OCI-LY1 (cell line): ENCODE results near the gene SLC16A3.

ENCODE experiments used
- H2AFZ ChIP-seq: fragments of 200-600 bp; sonication (generic), shearing (Covaris generic); 2 replicates; pipeline ENCODE4 v1.6.0; 2014; ENCODE audit warnings: antibody characterized with exemption, mild to moderate bottlenecking, low read length
- H3F3A ChIP-seq: fragments of 200-600 bp; sonication (generic), shearing (Covaris generic); 2 replicates; pipeline ENCODE4 v1.6.0; 2014; ENCODE audit warnings: mild to moderate bottlenecking, antibody characterized with exemption, low read length, moderate library complexity; ENCODE audit not compliant: insufficient read depth
- H3K27ac ChIP-seq: fragments of 200-600 bp; sonication (generic); 2 replicates; pipeline ENCODE4 v1.5.1; 2014; ENCODE audit warnings: low read length, mixed run types, mild to moderate bottlenecking, low read depth; ENCODE audit not compliant: poor library complexity, severe bottlenecking
- H3K27me3 ChIP-seq: fragments of 200-600 bp; sonication (generic); 2 replicates; pipeline ENCODE4 v1.6.0; 2014; ENCODE audit warnings: antibody characterized with exemption, mild to moderate bottlenecking, low read length, moderate library complexity; ENCODE audit not compliant: insufficient read depth
- H3K36me3 ChIP-seq: fragments of 200-600 bp; sonication (generic); 2 replicates; pipeline ENCODE4 v1.6.1; 2014; ENCODE audit warnings: mild to moderate bottlenecking, antibody characterized with exemption, low read length, moderate library complexity, mixed read lengths; ENCODE audit not compliant: insufficient read depth
- H3K4me1 ChIP-seq: fragments of 200-600 bp; sonication (generic); 2 replicates; pipeline ENCODE4 v1.5.1; 2014; ENCODE audit warnings: mild to moderate bottlenecking, low read length, moderate library complexity; ENCODE audit not compliant: insufficient read depth, severe bottlenecking
- H3K4me2 ChIP-seq: fragments of 200-600 bp; sonication (generic), shearing (Covaris generic); 2 replicates; pipeline ENCODE4 v1.6.1; 2014; ENCODE audit warnings: low read length
- H3K4me3 ChIP-seq: fragments of 200-600 bp; sonication (generic); 2 replicates; pipeline ENCODE4 v1.5.1; 2014; ENCODE audit warnings: low read length, low read depth, mild to moderate bottlenecking, mixed read lengths; ENCODE audit not compliant: poor library complexity, severe bottlenecking
- H3K79me2 ChIP-seq: fragments of 200-600 bp; shearing (Covaris generic); 2 replicates; pipeline ENCODE4 v1.6.1; 2016; ENCODE audit warnings: mixed run types, low read length, mixed read lengths; ENCODE audit not compliant: insufficient read depth
- H3K9ac ChIP-seq: fragments of 200-600 bp; sonication (generic), shearing (Covaris generic); 2 replicates; pipeline ENCODE4 v1.6.1; 2014; ENCODE audit warnings: mild to moderate bottlenecking, low read length, mixed read lengths
- H3K9me2 ChIP-seq: fragments of 200-600 bp; sonication (generic), shearing (Covaris generic); 2 replicates; pipeline ENCODE4 v1.6.1; 2014; ENCODE audit warnings: low read depth, mild to moderate bottlenecking, low read length, mixed read lengths
- H3K9me3 ChIP-seq: fragments of 200-600 bp; shearing (Covaris generic); 2 replicates; pipeline ENCODE4 v1.6.1; 2014; ENCODE audit warnings: low read length, mixed read lengths
- H4K20me1 ChIP-seq: fragments of 200-600 bp; sonication (generic), shearing (Covaris generic); 2 replicates; pipeline ENCODE4 v1.6.0; 2016; ENCODE audit warnings: mild to moderate bottlenecking, low read length; ENCODE audit not compliant: insufficient read depth
- EZH2 ChIP-seq: fragments of 200-600 bp; sonication (generic), shearing (Covaris generic); IDR thresholded peaks from 2 replicates; pipeline ENCODE4 v1.8.0; 2017; ENCODE audit warnings: borderline replicate concordance, mixed run types, mild to moderate bottlenecking, antibody characterized with exemption, low read length, moderate library complexity, mixed read lengths
- TF ChIP-seq, protein P1 (sequence below): fragments of 200-600 bp; sonication (generic), shearing (Covaris generic); IDR thresholded peaks from 2 replicates; pipeline ENCODE4 v1.5.1; 2017; ENCODE audit warnings: mild to moderate bottlenecking, antibody characterized with exemption, low read length, moderate library complexity, mixed read lengths

The SLC16A3 gene

DNA sequence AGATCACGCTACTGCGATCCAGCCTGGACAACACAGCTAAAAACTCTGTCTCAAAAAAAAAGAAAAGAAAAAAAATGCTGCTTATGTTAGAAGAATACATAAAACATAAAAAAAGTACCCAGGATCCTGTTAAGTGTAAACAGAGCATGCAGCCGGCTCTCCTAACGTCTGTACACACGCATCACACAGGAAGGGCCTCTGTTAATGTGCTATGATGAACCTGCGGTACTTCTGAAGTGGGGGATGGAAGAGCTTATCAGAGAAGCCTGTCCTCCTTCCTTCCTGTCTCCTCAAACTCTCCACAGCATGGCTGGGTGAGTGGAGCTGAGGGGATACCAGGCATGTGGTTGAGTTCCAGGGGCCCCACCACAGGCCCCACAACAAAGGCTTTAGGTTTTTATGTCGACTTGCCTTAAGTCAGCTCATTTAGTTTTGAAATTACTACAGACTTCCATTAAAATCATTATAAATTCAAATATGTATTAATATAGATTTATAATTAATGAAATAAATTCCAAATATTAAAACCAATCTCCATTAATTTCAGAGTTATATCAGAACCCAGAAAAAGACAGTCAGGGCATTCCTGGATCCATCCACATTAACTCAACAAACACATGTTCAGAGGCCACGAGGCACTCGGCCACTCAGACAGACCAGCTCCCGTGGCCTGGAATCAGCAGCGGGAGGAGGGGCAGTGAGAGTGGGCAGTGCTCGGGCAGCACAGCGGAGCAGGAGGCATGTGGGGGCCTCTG, 27.9 kb upstream of the SLC16A3 start:
- no peak overlapping the region for H2AFZ ChIP-seq
- peaks cover 4% of the 10 kb centered on the region for H3K4me1 ChIP-seq
- no peak for TF ChIP-seq EZH2
- TF ChIP-seq, protein P1, sequence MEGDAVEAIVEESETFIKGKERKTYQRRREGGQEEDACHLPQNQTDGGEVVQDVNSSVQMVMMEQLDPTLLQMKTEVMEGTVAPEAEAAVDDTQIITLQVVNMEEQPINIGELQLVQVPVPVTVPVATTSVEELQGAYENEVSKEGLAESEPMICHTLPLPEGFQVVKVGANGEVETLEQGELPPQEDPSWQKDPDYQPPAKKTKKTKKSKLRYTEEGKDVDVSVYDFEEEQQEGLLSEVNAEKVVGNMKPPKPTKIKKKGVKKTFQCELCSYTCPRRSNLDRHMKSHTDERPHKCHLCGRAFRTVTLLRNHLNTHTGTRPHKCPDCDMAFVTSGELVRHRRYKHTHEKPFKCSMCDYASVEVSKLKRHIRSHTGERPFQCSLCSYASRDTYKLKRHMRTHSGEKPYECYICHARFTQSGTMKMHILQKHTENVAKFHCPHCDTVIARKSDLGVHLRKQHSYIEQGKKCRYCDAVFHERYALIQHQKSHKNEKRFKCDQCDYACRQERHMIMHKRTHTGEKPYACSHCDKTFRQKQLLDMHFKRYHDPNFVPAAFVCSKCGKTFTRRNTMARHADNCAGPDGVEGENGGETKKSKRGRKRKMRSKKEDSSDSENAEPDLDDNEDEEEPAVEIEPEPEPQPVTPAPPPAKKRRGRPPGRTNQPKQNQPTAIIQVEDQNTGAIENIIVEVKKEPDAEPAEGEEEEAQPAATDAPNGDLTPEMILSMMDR, result no peak
- H3K36me3 ChIP-seq, result peaks cover 7% of the 10 kb centered on the region; the same call in 1 of the 2 replicates
- no peaks in the 10 kb centered on the region for H3K9me2 ChIP-seq
- no peaks in the 10 kb centered on the region for H3K9me3 ChIP-seq
- H3K79me2 ChIP-seq, result no peaks in the 10 kb centered on the region
- H4K20me1 ChIP-seq, result no peaks in the 10 kb centered on the region
- H3F3A ChIP-seq, result no peaks in the 10 kb centered on the region
- no peak overlapping the region for H3K4me2 ChIP-seq
- no peak overlapping the region for H3K9ac ChIP-seq
- peaks cover 3% of the 10 kb centered on the region for H3K27me3 ChIP-seq
- H3K4me3 ChIP-seq, result no peak overlapping the region
- no peak overlapping the region for H3K27ac ChIP-seq

GRCh38 chr17:82201498-82201910, 27.3 kb upstream of the SLC16A3 start:
- TF ChIP-seq, protein P1, result no peak
- TF ChIP-seq EZH2, result no peak
- Histone ChIP-seq H3K9me2 (no peaks in the 10 kb centered on the region), H3K27me3 (peaks cover 3% of the 10 kb centered on the region), H3K27ac (no peak overlapping the region), H4K20me1 (no peaks in the 10 kb centered on the region), H3K4me3 (no peak overlapping the region), H3K79me2 (no peaks in the 10 kb centered on the region), H2AFZ (no peak overlapping the region), H3K4me2 (no peak overlapping the region), H3K36me3 (peaks cover 7% of the 10 kb centered on the region; the same call in 1 of the 2 replicates), H3K9me3 (no peaks in the 10 kb centered on the region), H3K9ac (no peak overlapping the region), H3F3A (no peaks in the 10 kb centered on the region), H3K4me1 (peaks cover 9% of the 10 kb centered on the region)

- peaks cover 9% of the 10 kb centered on the region for H3K4me1 ChIP-seq
- H3K36me3 ChIP-seq, result peaks cover 4% of the 10 kb centered on the region; the same call in 1 of the 2 replicates
- no peaks in the 10 kb centered on the region for H3K9me2 ChIP-seq
- H3F3A ChIP-seq, result no peaks in the 10 kb centered on the region
- H3K27me3 ChIP-seq, result peaks cover 3% of the 10 kb centered on the region
- no peak overlapping the region for H3K4me3 ChIP-seq
- no peaks in the 10 kb centered on the region for H4K20me1 ChIP-seq
- H3K79me2 ChIP-seq, result no peaks in the 10 kb centered on the region
- no peak overlapping the region for H3K9ac ChIP-seq
- H2AFZ ChIP-seq, result no peak overlapping the region
- TF ChIP-seq, protein P1, result no peak
- TF ChIP-seq EZH2, result no peak
- H3K27ac ChIP-seq, result no peak overlapping the region
- no peaks in the 10 kb centered on the region for H3K9me3 ChIP-seq
- no peak overlapping the region for H3K4me2 ChIP-seq
Observed at GRCh38 chr17:82202981-82203380, 25.9 kb upstream of the SLC16A3 start.
